Inferior parietal cortex (tissue), 1 donor: ENCODE results near the gene DOCK2.

Experiments used
- DNase-seq: peaks from one replicate; pipeline ENCODE4 v3.0.0-alpha.2; 2016; ENCODE audit errors: extremely low spot score

DOCK2 gene

DNA sequence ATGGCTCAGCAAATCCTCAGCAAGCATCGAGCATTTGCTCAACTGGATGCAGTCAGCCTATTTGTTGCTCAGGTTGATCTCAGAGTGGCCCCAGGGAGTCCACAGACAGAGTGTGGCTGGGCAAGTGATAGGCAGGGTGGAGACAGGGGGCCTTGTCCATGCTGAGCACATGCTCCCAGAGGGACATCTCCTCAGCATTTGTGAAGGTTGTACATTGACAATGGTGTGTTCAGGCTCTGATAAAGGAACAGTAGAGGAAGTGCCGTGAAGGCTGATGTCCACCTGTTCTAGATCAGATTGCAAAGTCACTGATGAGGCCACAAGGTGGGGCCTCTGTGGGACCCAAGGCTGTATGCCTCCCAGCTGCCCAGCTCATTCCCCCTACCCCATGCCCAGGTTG, 418.5 kb downstream of the DOCK2 start:
- DNase-seq = no peak

DNA sequence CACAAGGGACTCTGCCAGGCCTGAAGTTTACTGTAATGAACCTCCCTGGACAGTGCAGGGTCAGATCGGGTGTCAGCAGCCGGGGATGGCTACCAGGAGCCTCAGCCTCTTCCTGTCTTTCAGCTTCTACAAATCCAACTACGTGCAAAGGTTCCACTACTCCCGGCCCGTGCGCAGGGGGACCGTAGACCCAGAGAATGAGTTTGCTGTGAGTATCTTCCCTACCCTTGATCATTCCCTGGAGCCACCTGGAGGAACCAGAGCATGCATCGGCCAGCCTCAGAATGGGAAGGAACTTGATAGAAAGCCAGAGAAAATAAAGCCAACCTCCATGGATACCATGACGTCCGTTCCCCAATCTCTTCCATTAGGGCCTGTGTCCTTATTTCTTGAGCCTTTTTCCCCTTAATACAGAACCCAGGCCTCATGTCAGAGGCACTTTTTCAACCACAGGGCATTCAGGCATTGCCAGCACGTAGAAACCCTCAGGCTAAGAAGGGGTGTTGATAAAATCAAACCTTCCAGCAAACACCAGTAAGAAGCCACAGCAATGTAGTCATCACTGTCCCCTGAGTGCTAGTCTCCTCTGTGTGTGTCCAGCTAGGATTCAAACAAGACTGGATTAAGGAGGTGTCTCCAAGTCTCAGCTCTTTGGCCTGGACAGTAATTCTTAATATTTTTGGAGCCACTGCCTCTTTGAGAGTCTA, 419.6 kb downstream of the DOCK2 start:
- no peak for DNase-seq

DNA sequence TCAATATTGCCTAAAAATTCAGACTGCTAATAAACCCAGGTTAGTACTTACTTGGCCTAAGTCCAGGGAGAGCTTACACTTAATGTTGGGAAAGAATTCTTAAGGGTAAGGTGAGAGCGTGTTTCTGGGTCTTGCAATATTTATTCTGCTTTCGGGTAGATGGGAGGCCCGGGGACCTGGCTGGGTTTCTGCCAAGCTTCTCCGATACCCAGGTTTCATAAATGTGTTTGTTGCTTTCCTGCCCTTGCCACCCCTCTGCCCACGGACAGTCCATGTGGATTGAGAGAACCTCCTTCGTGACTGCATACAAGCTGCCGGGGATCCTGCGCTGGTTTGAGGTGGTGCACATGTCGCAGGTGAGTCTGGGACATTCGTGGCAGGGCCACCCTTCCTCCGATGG, 420.2 kb downstream of the DOCK2 start:
- no peak for DNase-seq

DNA sequence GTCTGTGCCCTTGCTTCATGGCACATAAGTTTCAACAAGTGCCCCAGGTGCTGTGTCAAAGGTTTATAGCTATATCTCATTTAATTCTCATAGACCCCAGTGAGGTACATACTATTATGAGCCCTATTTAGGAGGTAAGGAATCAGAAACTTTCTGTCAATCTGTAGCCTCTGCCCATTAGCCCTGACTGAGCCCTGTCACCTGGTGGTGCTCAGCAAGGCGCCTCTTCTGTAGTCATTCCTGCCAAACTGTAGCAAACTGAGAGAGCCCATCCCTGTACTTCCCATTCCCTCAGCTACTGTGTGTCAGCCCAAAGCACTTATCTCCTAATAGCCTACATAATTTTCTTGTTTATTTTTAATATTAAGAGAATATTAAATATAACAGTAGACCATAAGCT, 422.1 kb downstream of the DOCK2 start:
- DNase-seq = no peak

DNA sequence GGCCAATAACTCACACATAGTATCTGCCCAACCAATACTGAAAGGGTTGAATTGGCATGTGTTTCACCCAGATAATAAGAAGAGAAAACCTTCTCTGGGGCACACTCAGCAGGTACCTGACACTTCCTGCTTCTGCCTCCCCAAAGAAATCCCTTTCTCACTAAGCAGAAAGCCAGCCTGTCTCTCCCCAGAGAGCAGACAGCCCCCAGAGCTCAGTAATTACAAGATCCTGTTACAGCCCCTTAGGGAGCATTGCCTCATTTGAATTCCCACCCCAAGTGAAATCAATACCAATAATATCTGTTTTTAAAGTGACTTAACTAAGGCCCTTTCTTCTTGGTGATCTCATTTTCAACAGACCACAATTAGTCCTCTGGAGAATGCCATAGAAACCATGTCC, 430.1 kb downstream of the DOCK2 start:
- no peak for DNase-seq

DNA sequence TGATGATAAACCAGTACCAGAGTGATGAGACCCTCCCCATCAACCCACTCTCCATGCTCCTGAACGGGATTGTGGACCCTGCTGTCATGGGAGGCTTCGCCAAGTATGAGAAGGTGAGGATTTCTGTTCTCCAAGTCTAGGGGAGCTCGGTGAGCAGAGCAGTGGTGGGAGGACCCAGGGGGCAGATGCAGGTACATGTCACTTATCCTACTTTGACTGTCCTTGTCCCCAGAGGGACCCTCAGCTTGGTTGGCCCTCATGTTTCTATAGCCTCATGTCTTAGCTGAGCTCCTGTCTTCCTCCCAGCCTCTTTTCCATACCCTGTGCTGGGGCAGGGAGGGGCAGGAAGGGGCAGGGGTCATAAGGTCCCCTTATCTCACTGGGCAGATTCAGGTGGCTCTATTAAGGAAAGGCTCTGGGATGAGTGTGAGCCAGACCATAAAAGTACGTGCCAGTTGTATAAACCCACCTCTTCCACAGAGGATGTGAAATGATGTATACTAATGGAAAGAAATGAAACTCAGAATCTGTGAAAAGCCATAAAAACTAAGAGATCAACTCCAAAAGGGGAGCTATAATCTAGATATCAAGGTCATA, 430.6 kb downstream of the DOCK2 start:
- no peak for DNase-seq

DNA sequence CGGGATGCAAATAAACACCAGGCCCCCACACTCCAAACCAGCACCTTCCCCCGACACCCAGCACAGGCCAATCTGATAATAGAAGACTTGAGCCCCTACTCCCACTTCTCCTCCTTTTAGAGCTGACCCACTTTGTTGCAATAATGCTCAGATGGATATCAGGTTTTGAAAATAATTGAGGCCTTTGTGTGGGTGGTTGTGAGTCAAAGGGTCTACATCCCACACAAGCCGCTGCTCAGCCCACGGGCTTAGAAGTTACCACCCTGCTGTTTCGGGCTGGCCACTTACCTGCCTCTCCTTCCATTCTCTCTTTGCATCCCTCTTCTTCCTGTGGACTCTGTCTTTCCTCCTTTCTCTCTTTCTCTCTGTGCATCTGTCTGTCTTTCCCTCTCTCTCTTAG, 432.4 kb downstream of the DOCK2 start:
- no peak for DNase-seq

DNA sequence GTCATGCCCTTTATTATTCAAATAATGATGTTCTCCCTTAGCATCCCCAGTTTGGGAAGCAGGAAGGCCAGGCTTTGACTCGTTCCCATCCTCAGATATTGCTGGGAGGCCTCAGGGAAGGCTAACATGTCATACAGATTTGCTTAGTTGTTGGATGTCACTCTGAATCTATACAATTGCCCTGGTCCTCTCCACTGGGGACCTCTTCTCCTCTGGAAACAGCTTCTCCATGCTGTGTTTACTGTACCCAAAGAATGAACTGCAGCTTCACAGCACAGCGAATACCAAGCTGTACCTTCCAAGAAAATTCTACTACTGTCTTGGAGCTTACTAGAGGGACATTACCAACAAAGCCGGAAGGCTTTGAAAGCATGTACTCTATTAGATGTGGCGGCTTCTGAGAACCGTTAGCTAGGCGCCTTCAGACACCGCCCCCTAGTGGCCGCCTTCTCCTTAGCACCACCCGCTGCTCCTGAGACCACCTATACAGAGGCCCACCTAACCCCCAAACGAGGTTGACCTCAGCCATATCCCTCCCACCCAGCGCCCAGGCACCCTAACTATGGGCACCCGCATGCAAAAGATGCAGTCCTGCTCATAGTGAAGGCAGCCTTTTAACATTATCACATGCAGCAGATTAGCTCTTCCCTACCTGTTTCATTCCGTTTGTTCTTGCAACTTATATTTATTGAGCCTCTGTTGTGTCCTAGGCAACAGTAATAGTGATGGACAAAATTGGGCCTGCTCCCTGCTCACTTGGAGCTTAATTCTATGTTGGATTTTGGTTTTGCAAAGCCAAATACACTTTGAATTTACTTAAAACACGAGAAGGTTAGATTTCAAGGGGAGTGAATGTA, 433.7 kb downstream of the DOCK2 start:
- peak; percentile 55 for DNase-seq

DNA sequence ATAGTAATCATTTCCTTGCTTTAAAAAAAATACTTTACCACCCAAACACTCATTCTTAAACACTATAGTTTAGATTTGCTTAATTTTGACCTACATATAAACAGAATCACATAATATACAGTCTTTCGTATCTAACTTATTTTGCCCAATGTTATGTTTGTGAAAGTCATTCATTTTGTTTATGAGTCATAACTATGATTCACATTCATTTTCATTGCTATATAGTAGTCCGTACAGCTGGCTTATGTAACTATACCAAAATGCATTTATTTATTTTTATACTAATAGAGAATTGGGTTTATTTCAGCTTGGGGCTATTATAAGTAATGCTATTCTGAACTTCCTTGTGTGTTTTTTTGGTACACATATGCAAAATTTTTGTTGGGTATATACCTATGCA, 434.7 kb downstream of the DOCK2 start:
- DNase-seq = no peak

DNA sequence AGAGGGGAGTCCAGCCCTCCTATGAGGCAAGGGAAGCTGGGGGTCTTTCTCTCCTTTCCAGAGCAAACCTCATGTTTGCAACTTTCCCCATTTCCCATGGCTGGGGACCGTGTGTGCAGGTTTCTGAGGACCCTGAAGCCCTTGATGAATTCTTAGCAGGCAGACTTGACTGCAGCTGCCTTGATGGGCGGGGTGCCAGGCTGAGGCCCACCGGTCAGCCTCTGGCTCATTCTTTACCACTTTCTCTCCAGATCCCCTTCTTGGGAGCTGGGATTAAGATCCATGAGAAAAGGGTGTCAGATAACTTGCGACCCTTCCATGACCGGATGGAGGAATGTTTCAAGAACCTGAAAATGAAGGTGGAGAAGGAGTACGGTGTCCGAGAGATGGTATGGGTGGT, 438.6 kb downstream of the DOCK2 start:
- no peak for DNase-seq

DNA sequence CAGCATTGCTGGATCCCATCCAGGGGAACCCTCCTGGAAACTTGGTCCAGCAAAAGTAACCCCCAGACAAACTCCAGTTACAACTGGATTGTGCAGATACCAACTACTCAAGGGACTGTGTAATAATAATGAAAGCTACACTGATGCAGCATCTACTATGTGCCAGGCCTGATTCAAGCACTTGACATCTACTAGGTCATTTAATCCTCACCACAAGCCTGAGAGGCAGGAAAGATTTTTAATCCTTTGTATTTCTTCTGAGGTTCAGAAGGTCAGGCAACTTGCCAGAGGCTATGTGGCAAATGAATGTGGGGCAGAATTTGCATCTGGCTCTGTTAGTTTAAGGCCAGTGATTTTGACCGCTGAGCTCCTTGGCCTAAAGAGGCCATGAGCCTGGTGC, 439.1 kb downstream of the DOCK2 start:
- no peak for DNase-seq

DNA sequence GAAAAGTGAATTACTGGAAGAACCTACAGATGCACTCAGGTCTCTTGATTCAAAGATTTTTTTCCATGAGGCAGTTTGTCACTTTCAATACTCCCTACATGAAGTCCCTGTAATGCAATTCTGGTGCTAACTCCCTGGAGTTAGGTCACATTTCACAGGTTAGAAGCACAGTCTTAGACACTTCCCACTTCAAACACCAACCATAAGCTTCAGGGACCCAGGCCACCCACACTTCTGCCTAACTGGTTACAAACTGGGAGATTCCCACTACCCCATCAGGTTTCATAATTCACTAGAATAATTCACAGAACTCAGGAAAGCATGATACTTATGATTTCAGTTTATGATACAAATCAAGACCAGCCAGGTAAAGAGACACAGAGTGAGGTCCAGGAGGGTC, 439.7 kb downstream of the DOCK2 start:
- DNase-seq = no peak

DNA sequence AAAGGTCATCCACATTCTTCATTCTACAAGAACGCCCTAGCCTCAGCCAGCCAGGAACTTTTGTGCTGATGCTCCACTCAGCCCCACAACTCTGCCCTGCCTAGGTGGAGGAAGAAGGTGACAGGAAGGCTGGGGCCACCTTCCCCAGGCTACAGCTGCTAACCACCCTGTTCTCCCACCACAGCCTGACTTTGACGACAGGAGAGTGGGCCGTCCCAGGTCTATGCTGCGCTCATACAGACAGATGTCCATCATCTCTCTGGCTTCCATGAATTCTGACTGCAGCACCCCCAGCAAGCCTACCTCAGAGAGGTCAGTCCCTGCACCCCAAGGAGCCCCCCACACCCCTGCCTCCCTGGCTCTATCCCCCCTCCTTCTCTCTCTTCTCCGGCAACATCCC, 440.5 kb downstream of the DOCK2 start:
- DNase-seq = no peak

DNA sequence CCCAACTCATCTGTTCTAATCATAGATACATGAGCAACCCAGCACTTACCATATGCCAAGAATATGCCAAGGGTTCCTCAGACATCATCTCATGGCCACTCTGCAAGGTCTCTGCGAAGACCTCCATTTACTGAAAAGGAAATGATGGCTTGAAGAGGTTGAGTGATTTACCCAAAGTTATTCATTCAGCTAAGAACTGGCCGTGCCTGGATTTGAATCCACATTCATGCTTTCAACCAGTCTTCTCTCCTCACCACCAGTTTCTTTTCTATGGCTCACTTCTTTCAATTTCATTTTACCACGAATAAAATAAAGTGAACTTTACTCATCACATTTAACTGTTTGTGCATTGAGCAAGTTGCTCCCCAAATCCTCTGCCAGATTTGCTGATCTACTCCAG, 441.4 kb downstream of the DOCK2 start:
- DNase-seq = no peak

DNA sequence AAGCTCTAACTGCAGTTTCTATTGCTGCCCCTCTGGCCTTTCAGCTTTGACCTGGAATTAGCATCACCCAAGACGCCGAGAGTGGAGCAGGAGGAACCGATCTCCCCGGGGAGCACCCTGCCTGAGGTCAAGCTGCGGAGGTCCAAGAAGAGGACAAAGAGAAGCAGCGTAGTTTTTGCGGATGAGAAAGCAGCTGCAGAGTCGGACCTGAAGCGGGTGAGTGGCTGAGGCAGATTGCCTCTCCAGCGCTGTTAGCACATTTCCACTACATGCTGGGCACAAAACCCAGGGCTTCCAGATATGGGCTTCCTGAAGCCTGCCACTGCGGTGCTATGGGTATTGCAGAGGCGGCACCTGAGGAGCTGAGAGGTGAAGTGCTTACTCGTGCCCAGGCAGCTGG, 441.9 kb downstream of the DOCK2 start:
- no peak for DNase-seq

DNA sequence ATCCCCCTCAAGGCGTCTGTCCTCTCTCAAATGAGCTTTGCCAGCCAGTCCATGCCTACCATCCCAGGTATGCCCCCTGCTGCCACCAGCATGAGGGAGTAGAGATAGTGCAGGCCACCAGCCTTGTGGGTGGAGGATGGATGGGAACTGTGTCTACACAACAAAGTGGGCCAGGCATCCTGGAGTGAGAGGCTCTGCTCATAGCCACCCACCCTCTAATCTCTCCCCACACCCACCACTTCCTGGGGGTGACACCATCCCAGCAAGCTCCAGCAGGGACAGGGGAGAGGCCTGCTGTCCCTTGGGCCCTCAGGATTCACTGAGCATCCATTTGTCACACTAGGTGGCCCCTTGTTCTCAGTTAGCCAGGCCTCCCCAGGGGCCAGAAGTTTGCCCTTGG, 443.1 kb downstream of the DOCK2 start:
- DNase-seq = no peak

DNA sequence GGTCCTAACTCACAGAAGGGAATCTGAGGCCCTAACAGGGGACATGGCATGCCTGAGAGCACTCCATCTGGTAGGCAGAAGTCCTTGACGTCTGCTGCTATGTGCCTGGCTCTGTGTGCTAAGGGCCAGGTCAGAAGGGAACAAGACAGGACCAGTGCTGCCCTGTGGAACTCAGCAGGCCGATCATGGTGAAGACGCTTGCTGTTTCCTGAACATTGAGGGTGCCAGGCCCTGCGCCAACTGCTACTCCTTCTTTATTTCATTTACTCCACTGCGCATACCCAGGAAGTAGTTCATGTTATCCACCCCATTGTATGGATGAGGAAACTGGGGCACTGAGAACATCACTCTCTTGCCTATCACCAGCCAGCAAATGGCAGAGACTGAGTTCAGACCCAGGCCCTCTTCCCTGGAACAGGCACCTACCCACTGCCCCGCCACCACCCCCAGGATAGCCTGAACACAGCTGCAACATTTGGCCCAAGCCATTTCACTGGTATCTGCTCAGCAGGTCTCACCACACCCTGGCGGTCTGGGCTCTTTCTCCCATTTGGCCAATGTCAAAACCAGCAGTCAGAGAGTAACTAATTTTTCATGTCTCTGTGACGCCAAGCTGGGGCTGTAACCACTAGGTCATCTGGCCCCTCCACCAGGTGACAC, 443.8 kb downstream of the DOCK2 start:
- DNase-seq = no peak

DNA sequence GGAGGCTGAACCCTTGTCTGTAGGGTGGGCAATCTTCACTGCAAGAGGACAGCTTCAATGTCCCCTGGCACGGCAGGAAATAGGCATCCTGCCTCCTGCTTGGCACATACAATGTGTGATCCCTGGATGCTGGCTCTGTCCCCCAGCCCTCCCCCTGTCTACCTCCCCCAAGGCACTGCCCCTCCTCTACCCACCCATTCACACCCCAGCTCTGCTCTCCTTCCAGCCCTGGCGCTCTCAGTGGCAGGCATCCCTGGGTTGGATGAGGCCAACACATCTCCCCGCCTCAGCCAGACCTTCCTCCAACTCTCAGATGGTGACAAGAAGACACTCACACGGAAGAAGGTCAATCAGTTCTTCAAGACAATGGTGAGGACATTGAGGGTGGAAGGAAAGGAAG, 444.5 kb downstream of the DOCK2 start:
- no peak for DNase-seq

DNA sequence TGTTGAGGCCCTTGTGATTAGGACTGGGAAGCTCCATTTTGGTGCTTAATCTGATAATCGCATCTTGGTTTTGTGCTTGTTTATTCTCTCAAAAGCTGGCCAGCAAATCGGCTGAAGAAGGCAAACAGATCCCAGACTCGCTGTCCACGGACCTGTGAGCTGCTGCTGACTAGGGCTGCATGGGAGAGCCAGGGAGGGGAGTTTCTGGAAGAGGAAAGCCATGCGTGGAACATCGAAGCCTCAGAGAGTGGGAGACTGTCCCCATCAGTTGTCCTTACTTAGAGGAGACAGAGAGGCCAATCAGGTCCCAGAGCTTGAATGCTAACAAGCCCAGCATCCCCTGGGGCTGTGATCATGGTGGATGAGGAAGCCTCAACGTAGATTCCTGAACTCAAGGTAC, 445.6 kb downstream of the DOCK2 start:
- no peak for DNase-seq

DNA sequence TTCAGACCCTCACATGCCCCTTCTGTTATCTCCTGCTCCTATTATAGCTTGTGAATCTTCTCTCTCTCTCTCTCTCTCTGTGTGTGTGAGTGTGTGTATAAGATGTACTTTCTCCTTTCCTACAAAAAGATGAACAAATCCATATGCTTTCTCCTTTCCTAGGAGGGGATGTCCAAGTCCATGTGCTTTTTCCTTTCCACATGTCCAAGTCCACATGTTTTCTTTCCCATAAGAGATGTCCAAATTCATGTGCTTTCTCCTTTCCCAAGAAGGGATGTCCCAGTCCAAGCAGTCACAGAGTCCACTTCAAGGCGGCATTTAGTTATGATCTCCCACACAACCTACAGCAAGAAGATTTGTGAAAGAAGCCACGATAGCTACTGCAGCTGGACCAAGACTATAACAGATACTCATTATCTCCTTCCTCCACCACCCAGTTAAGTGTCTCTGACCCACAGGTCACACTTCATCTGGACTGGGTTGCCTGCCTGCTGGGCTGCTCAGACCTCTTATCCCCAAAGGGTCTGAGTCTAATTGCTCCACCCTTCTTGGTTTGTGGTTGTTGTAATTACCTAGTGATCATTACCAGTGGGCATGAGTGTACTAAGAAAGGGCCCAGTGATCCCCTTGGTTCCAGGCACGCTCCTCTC, 450.2 kb downstream of the DOCK2 start:
- DNase-seq = no peak

DNA sequence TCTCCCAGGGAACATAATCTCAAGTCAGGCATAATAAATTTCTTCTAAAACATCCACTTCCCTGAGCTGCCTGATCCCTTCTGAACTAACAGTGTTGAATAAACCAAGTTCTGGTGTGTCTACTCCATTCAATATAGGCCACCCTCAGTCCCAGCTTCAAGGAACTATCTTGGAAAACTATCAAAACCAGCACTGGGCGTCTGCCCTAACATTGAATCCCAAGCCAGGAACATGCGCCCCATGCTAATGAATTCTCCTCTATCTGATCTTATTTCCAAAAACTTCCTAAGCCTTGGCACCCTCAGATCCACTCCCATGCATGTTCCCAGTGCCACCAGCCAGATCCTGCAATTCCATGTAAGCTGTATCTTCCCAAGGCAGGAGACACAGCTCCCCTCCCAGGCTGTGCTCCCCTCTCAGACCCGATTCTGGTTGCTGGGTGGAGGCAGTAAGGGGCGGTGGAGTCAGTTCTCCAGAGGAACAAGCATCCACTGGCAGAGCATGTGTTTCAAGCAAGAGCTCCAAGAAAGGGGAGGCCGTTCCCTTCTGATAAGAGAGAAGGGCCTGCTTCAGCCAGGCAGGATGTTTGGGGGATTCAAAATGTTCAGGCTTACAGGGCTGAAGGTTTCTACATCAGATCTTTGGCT, 455.5 kb downstream of the DOCK2 start:
- no peak for DNase-seq
